GM12878 (cell line): Measurements from ENCODE around the gene ADK. TPM values are rescaled to one million over a fixed set of nuclear protein-coding genes. Genes with fewer than 3 reads are reported as not detected.

ENCODE experiments used
- ATAC-seq: fragments of 200-7000 bp; cut with Tn5 transposase; 3 replicates; pipeline ENCODE4 v1.9.1; 2020; ENCODE audit warnings: mild to moderate bottlenecking, moderate library complexity
- BruUV-seq: library from RNA; stranded (reverse); fragments of 400-500 nt; replicated peaks from 2 replicates; lab custom pipeline; 2021; lab: Mats Ljungman, UMichigan
- CTCF ChIA-PET: fragments of 300-600 bp; sonication (Branson Sonifier 250); formaldehyde crosslinking; extraction: SDS; loops from one replicate; lab custom pipeline; 2021; ENCODE audit warnings: inconsistent platforms; lab: Yijun Ruan, JAX
- POLR2A ChIA-PET: fragments of 350-600 bp; formaldehyde crosslinking; extraction: SDS; loops from one replicate; lab custom pipeline; 2021; ENCODE audit warnings: inconsistent platforms; lab: Charles Lee
- RAD21 ChIA-PET: fragments of 300-600 bp; sonication (Branson Sonifier 250); formaldehyde crosslinking; loops from one replicate; lab custom pipeline; 2023; ENCODE audit warnings: antibody characterized with exemption; ENCODE audit not compliant: unreplicated experiment; lab: Charles Lee
- SMC1A ChIA-PET: fragments of 300-600 bp; sonication (Branson Sonifier 250); formaldehyde crosslinking; loops from one replicate; lab custom pipeline; 2023; ENCODE audit not compliant: unreplicated experiment, uncharacterized antibody; lab: Charles Lee
- DNase-seq: peaks from one replicate; pipeline ENCODE4 v3.0.0-alpha.2; 2011; ENCODE audit warnings: low read depth, low spot score
- FAIRE-seq: peaks from 3 replicates; lab custom pipeline; 2011; peaks lifted over from hg19 to GRCh38; lab: Jason Lieb, UNC
- H2AFZ ChIP-seq: 2 replicates; pipeline ENCODE4 v1.6.0; 2011; ENCODE audit warnings: low read depth, low read length, control low read depth; ENCODE audit not compliant: control insufficient read depth
- H3K27ac ChIP-seq: 2 replicates; pipeline ENCODE4 v1.5.1; 2011; ENCODE audit warnings: control low read depth; ENCODE audit not compliant: control insufficient read depth, insufficient read depth
- H3K27me3 ChIP-seq, 2 experiments: replicated peaks in 1 of 2; 2 replicates each; pipeline versions ENCODE4 v1.6.0 to v1.6.1; 2011; ENCODE audit warnings: low read length in 1 of 2; ENCODE audit not compliant: control insufficient read depth in 2 of 2, insufficient read depth in 2 of 2
- H3K36me3 ChIP-seq, 2 experiments: 2 replicates each; pipeline ENCODE4 v1.5.1; 2011; ENCODE audit warnings: low read length in 1 of 2; ENCODE audit not compliant: control insufficient read depth in 2 of 2, insufficient read depth in 2 of 2
- H3K4me1 ChIP-seq: 2 replicates; pipeline ENCODE4 v1.6.1; 2011; ENCODE audit warnings: mild to moderate bottlenecking, low read length, moderate library complexity, mixed read lengths; ENCODE audit not compliant: control insufficient read depth, insufficient read depth
- H3K4me2 ChIP-seq: 2 replicates; pipeline ENCODE4 v1.6.0; 2011; ENCODE audit warnings: control low read depth; ENCODE audit not compliant: control insufficient read depth, insufficient read depth
- H3K4me3 ChIP-seq: fragments of 200-600 bp; sonication (generic); 2 replicates; pipeline ENCODE4 v1.5.1; 2016
- H3K79me2 ChIP-seq: 2 replicates; pipeline ENCODE4 v1.6.0; 2011; ENCODE audit warnings: low read length; ENCODE audit not compliant: control insufficient read depth, insufficient read depth
- H3K9ac ChIP-seq: 2 replicates; pipeline ENCODE4 v1.8.0; 2011; ENCODE audit warnings: low read length, control low read depth, mixed read lengths; ENCODE audit not compliant: control insufficient read depth, insufficient read depth
- H3K9me3 ChIP-seq: replicated peaks from 3 replicates; pipeline ENCODE4 v1.5.1; 2011; ENCODE audit warnings: mild to moderate bottlenecking, low read length; ENCODE audit not compliant: control insufficient read depth, insufficient read depth
- H4K20me1 ChIP-seq: 2 replicates; pipeline ENCODE4 v1.6.0; 2011; ENCODE audit not compliant: control insufficient read depth, insufficient read depth
- ATF3 ChIP-seq: IDR thresholded peaks from 2 replicates; pipeline ENCODE4 v1.6.1; 2011; ENCODE audit warnings: low read depth, mild to moderate bottlenecking, low read length, moderate library complexity, borderline replicate concordance; ENCODE audit errors: extremely low read depth
- CBFB ChIP-seq: IDR thresholded peaks from 2 replicates; pipeline ENCODE4 v1.6.1; 2016; ENCODE audit warnings: antibody characterized with exemption, low read depth
- EP300 ChIP-seq, 2 experiments: fragments of 150-350 bp in 1 of 2; IDR thresholded peaks; 2 replicates each; pipeline ENCODE4 v1.6.1; 2011 to 2012; ENCODE audit warnings: low read depth in 2 of 2, low read length in 2 of 2, borderline replicate concordance in 1 of 2, improper control_type of control experiment in 1 of 2, inconsistent platforms in 1 of 2; ENCODE audit not compliant: control insufficient read depth in 1 of 2
- KDM1A ChIP-seq: fragments of 200-600 bp; sonication (generic); IDR thresholded peaks from 2 replicates; pipeline ENCODE4 v1.6.1; 2016; ENCODE audit warnings: borderline replicate concordance
- KLF5 ChIP-seq: fragments of 450-650 bp; IDR thresholded peaks from 2 replicates; pipeline ENCODE4 v1.6.1; 2014; ENCODE audit warnings: mild to moderate bottlenecking; ENCODE audit not compliant: partially characterized antibody
- STAT1 ChIP-seq: fragments of 450-650 bp; conservative IDR thresholded peaks from 2 replicates; pipeline ENCODE4 v1.6.1; 2014; ENCODE audit warnings: antibody characterized with exemption, mild to moderate bottlenecking
- ZBED1 ChIP-seq: IDR thresholded peaks from 2 replicates; pipeline ENCODE4 v1.6.1; 2016; ENCODE audit warnings: borderline replicate concordance
- ZNF687 ChIP-seq: fragments of 450-650 bp; IDR thresholded peaks from 2 replicates; pipeline ENCODE4 v1.6.1; 2017; ENCODE audit warnings: mild to moderate bottlenecking, moderate library complexity
- WGBS: methylation state at CpG from one replicate; pipeline ENCODE4 v1.1.6; 2016; ENCODE audit warnings: low lambda C conversion rate; ENCODE audit not compliant: insufficient replicate concordance, insufficient coverage; ENCODE audit errors: missing lambda C conversion rate; 5-methylcytosine and 5-hydroxymethylcytosine counted together
- in situ Hi-C: fragments of 300-500 bp; cut with MboI; formaldehyde crosslinking; loops from 9 replicates; pipeline ENCODE4 v1.14.3; 2018; ENCODE audit warnings: mixed read lengths
- intact Hi-C: fragments of 100-400 bp; cut with micrococcal nuclease; formaldehyde crosslinking; loops from one replicate; pipeline ENCODE4 v1.14.2; 2022; ENCODE audit not compliant: unreplicated experiment
- polyA plus RNA-seq, 11 experiments: library from polyadenylated mRNA; depleted of rRNA in 4 of 11; unstranded in 6 of 11; stranded (reverse) in 5 of 11; fragments of >200 nt; fragmentation: Nextera tagmentation in 4 of 11; fragmentation: Illumina TruSeq in 1 of 11; extraction: Ambion mirVana in 4 of 11; extraction: Trizol in 1 of 11; gene quantifications; 1 replicate in 1 of 11; 2 replicates in 10 of 11; pipeline versions ENCODE4 v1.2.1 to v1.2.3, GENCODE V29; 2011 to 2016; ENCODE audit warnings: inconsistent platforms in 2 of 11, missing spikeins in 2 of 11, low read depth in 1 of 11
- total RNA-seq, 4 experiments: library from RNA; depleted of rRNA in 3 of 4; stranded (reverse); fragments of >200 nt in 3 of 4; fragmentation: Illumina TruSeq in 1 of 4; extraction: Trizol in 1 of 4; gene quantifications; 2 replicates each; pipeline versions ENCODE4 v1.2.1 to v1.2.3, GENCODE V29; 2013 to 2021

Gene ADK
- total and polyA plus RNA-seq, 10 of the 15 experiments (the other 5 are each of a cell fraction or from before 2014, with no cell fraction given): 42.0 to 151 (median 81.6) TPM

- ChIA-PET CTCF (interaction anchor here (2.3 kb wide), 1 partner anchor 11 kb away, joined by 5 read pairs; no protein-coding TSS in a partner anchor), SMC1A (interaction anchor here (0.7 to 0.9 kb wide), 2 partner anchors 59 to 347 kb away, joined by 3 to 4 read pairs; no protein-coding TSS in a partner anchor), RAD21 (no interaction called here), POLR2A (no interaction called here)
- Histone ChIP-seq H3K79me2 (no peaks in the 10 kb centered on the region), H4K20me1 (no peaks in the 10 kb centered on the region), H3K9me3 (no peaks in the 10 kb centered on the region; the same call in 1 of the 3 replicates), H3K9ac (no peak overlapping the region), H3K27ac (no peak overlapping the region), H2AFZ (no peak overlapping the region), H3K4me2 (no peak overlapping the region), H3K4me3 (no peak overlapping the region), H3K36me3 (peaks cover 0 to 4% of the 10 kb centered on the region in 2 experiments; a peak in 1 of 4 replicates), H3K4me1 (no peaks in the 10 kb centered on the region), H3K27me3 (no peaks in the 10 kb centered on the region)
- WGBS: 98% methylated on average over 3 of the region's 3 CpGs
- intact Hi-C loops: no loop called here
- ATAC-seq: no peak
- no peak for FAIRE-seq
- TF ChIP-seq ZBED1: no peak
- no peak for DNase-seq
- in situ Hi-C loops: no loop called here
- no TSS peak for BruUV-seq
Measured at GRCh38 chr10:74330646-74331045, 179.6 kb downstream of the ADK start.

GRCh38 chr10:74332398-74332797, 181.4 kb downstream of the ADK start:
- no peaks in the 10 kb centered on the region for H4K20me1 ChIP-seq
- TF ChIP-seq ATF3 (no peak), ZNF687 (no peak), KDM1A (no peak), STAT1 (no peak), CBFB (no peak), EP300 (IDR thresholded peaks at IDR 0.05; ENCODE audit: borderline replicate concordance in 1 of 2, control insufficient read depth in 1 of 2, low read depth in 2 of 2, low read length in 2 of 2) (no peak), KLF5 (no peak)

More at GRCh38 chr10:74332398-74332797, 181.4 kb downstream of the ADK start:
- Histone ChIP-seq H3K9ac (no peak overlapping the region), H3K36me3 (peaks cover 0 to 4% of the 10 kb centered on the region in 2 experiments; a peak in 1 of 4 replicates), H3K9me3 (no peaks in the 10 kb centered on the region; the same call in 2 of the 3 replicates), H3K27ac (no peak overlapping the region), H3K27me3 (no peaks in the 10 kb centered on the region), H3K4me2 (no peak overlapping the region), H3K79me2 (no peaks in the 10 kb centered on the region), H3K4me1 (no peaks in the 10 kb centered on the region), H2AFZ (no peak overlapping the region), H3K4me3 (no peak overlapping the region)
- SMC1A ChIA-PET: interaction anchor here (0.7 to 1.4 kb wide), 6 partner anchors 22 to 320 kb away, joined by 3 to 4 read pairs (median 3); no protein-coding TSS in a partner anchor
- ATAC-seq: no peak
- in situ Hi-C loops: no loop called here
- BruUV-seq: no TSS peak
- intact Hi-C loops: no loop called here
- CTCF ChIA-PET: interaction anchor here (1.3 to 2.3 kb wide), 2 partner anchors 9 to 10 kb away, joined by 3 to 5 read pairs; no protein-coding TSS in a partner anchor
- POLR2A ChIA-PET: no interaction called here
- no peak for FAIRE-seq
- RAD21 ChIA-PET: interaction anchor here (0.5 to 0.7 kb wide), 2 partner anchors 493 to 642 kb away, joined by 3 read pairs; no protein-coding TSS in a partner anchor
- DNase-seq: no peak
